GM06990 (cell line): ENCODE measurements around the gene KCNJ10.
"Not testable (repeated sequence)": the region's sequence is repeated elsewhere in the genome, so short reads cannot be mapped to it uniquely, and the experiment has no call there.

ENCODE experiments used
- DNase-seq: peaks from one replicate; pipeline ENCODE4 v3.0.0-alpha.2; 2011; ENCODE audit not compliant: insufficient read length; ENCODE audit errors: extremely low read depth
- H3K27me3 ChIP-seq: replicated peaks from 2 replicates; pipeline ENCODE4 v1.6.0; 2011; ENCODE audit warnings: low read length; ENCODE audit not compliant: control insufficient read depth, insufficient read depth
- H3K36me3 ChIP-seq: 2 replicates; pipeline ENCODE4 v1.5.1; 2011; ENCODE audit warnings: low read length; ENCODE audit not compliant: control insufficient read depth, insufficient read depth
- H3K4me3 ChIP-seq: replicated peaks from 2 replicates; pipeline ENCODE4 v1.5.1; 2011; ENCODE audit warnings: low read depth, mild to moderate bottlenecking, control low read depth, low read length
- CTCF ChIP-seq: IDR thresholded peaks from 2 replicates; pipeline ENCODE4 v1.5.1; 2011; ENCODE audit warnings: low read length, control low read depth, mild to moderate bottlenecking, inconsistent platforms; ENCODE audit not compliant: insufficient read depth, poor library complexity, severe bottlenecking

KCNJ10 gene

GRCh38 chr1:160115545-160116282, 45.8 kb upstream of the KCNJ10 start, which contains the start of gene ATP1A2:
Gene ATP1A2, plus strand, starts transcription at chr1:160115759. Its CDS starts 103 bp downstream, at chr1:160115862.
- no peak within 1 kb of the TSS for H3K4me3 ChIP-seq
- TF ChIP-seq CTCF: no peak
- no peaks in the 10 kb centered on the region for H3K36me3 ChIP-seq
- peaks cover 1% of the 10 kb centered on the region for H3K27me3 ChIP-seq
- no peak for DNase-seq

- no peak for TF ChIP-seq CTCF
- no peak overlapping the region for H3K4me3 ChIP-seq
- no peak for DNase-seq
- H3K27me3 ChIP-seq: peaks cover 1% of the 10 kb centered on the region
- no peaks in the 10 kb centered on the region for H3K36me3 ChIP-seq
These were observed 44.1 kb upstream of the KCNJ10 start for GRCh38 chr1:160114085-160114484.

GRCh38 chr1:160113407-160113806, 43.4 kb upstream of the KCNJ10 start:
- DNase-seq: no peak
- H3K36me3 ChIP-seq: no peaks in the 10 kb centered on the region
- H3K27me3 ChIP-seq: peaks cover 1% of the 10 kb centered on the region
- TF ChIP-seq CTCF: no peak
- H3K4me3 ChIP-seq: no peak overlapping the region

GRCh38 chr1:160112357-160112756, 42.4 kb upstream of the KCNJ10 start:
- Histone ChIP-seq H3K4me3 (no peak overlapping the region), H3K27me3 (peaks cover 1% of the 10 kb centered on the region), H3K36me3 (no peaks in the 10 kb centered on the region)
- DNase-seq: no peak
- TF ChIP-seq CTCF: no peak

- not testable (repeated sequence) for H3K4me3 ChIP-seq, H3K36me3 ChIP-seq, DNase-seq, H3K27me3 ChIP-seq
These were observed 41.5 kb upstream of the KCNJ10 start for GRCh38 chr1:160111462-160111861.

GRCh38 chr1:160109686-160110085, 39.7 kb upstream of the KCNJ10 start:
- H3K27me3 ChIP-seq: no peaks in the 10 kb centered on the region; the same call in none of the 2 replicates
- H3K4me3 ChIP-seq: no peak overlapping the region
- DNase-seq: no peak
- TF ChIP-seq CTCF: no peak
- no peaks in the 10 kb centered on the region for H3K36me3 ChIP-seq
